Right atrium auricular region (tissue), 2 donors: Measurements from ENCODE around the gene OR2A42. TPM values are rescaled to one million over a fixed set of nuclear protein-coding genes. Genes with fewer than 3 reads are reported as not detected.
"Not testable (repeated sequence)": the region's sequence is repeated elsewhere in the genome, so short reads cannot be mapped to it uniquely, and the experiment has no call there.

ENCODE experiments used
- DNase-seq: peaks from one replicate; pipeline ENCODE4 v3.0.0-alpha.2; 2019; ENCODE audit warnings: low spot score
- H3K27ac ChIP-seq, 2 donors: fragments of 200-600 bp; sonication (generic); 1 replicate in 1 of 2; 2 replicates in 1 of 2; pipeline ENCODE4 v1.5.1; 2016 to 2019
- H3K27me3 ChIP-seq, 2 donors: fragments of 200-600 bp; sonication (generic); one replicate each; pipeline versions ENCODE4 v1.5.1 to v1.6.0; 2017 to 2019
- H3K36me3 ChIP-seq: fragments of 200-600 bp; sonication (generic); one replicate; pipeline ENCODE4 v1.5.1; 2016
- H3K4me1 ChIP-seq, 2 donors: fragments of 200-600 bp; sonication (generic); one replicate each; pipeline versions ENCODE4 v1.5.1 to v1.6.0; 2017 to 2019
- H3K4me3 ChIP-seq, 2 donors: fragments of 200-600 bp; sonication (generic); 1 replicate in 1 of 2; 2 replicates in 1 of 2; pipeline ENCODE4 v1.5.1; 2017 to 2019; ENCODE audit warnings: mild to moderate bottlenecking in 1 of 2, moderate library complexity in 1 of 2
- H3K9me3 ChIP-seq, 2 donors: fragments of 200-600 bp; sonication (generic); one replicate each; pipeline ENCODE4 v1.5.1; 2019
- total RNA-seq, 2 donors: library from RNA; depleted of rRNA; stranded (reverse); fragments of >200 nt; gene quantifications; one replicate each; pipeline ENCODE4 v1.1.0, GENCODE V29; 2016
- TF ChIP-seq, protein P1 (sequence below), 2 donors: fragments of 200-600 bp; sonication (generic); IDR thresholded peaks; one replicate each; pipeline ENCODE4 v1.5.1; 2019; ENCODE audit warnings: antibody characterized with exemption in 2 of 2

Gene OR2A42
- total RNA-seq, 2 donors from 2014 or later: 0.11 to 0.39 TPM

DNA sequence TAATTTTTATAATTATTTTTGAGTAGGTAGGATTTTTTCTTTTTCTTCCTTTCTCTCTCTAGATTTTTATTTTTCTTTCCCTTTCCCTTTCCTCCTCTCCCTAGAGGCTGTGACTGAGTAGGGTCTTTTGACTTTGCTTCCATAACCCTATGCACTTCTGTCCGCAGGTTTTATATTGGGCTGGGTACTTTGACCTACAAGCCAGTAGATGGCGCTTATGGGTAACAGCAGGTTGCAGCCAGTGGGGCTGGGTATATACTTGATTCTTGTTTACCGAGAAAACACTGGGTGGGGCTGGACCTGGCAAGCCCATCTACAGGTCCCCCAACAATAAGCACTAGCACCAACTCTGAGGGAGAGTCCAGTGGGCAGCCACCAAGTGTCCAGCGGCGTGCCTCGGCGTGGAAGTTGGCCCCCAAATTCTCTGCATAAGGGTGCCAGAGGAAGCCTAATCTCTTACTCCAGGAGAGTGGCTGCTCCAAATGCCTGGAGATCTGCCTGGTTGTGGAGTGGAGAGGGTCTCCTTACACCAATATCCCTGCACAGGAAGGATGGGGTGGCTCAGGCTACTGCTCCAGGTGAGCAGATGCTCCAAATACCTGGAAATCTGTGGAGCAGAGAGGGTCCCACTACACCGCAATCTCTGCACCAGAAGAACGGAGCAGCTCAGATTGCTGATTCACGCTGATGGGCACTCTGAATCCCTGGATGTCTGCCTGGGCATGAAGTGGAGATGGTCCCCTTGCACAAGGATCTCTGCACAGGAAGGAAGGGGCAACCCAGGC lies 60.8 kb downstream of the OR2A42 start:
- H3K27ac ChIP-seq, H3K27me3 ChIP-seq, H3K4me1 ChIP-seq, H3K36me3 ChIP-seq, H3K4me3 ChIP-seq, DNase-seq, H3K9me3 ChIP-seq: not testable (repeated sequence)
- TF ChIP-seq, protein P1, sequence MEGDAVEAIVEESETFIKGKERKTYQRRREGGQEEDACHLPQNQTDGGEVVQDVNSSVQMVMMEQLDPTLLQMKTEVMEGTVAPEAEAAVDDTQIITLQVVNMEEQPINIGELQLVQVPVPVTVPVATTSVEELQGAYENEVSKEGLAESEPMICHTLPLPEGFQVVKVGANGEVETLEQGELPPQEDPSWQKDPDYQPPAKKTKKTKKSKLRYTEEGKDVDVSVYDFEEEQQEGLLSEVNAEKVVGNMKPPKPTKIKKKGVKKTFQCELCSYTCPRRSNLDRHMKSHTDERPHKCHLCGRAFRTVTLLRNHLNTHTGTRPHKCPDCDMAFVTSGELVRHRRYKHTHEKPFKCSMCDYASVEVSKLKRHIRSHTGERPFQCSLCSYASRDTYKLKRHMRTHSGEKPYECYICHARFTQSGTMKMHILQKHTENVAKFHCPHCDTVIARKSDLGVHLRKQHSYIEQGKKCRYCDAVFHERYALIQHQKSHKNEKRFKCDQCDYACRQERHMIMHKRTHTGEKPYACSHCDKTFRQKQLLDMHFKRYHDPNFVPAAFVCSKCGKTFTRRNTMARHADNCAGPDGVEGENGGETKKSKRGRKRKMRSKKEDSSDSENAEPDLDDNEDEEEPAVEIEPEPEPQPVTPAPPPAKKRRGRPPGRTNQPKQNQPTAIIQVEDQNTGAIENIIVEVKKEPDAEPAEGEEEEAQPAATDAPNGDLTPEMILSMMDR (IDR thresholded peaks at IDR 0.05): peak in 1 of 2 donors; percentile 55

Other genes starting within 250 kb of the OR2A42 start
- gene OR6B1, start 239.3 kb downstream of the OR2A42 start, total RNA-seq: not detected
- gene OR2A5, start 190.7 kb downstream of the OR2A42 start, total RNA-seq: not detected
- not detected for gene OR2A25, start 169.8 kb downstream of the OR2A42 start, total RNA-seq
- not detected for gene OR2A12, start 153.3 kb downstream of the OR2A42 start, total RNA-seq
- gene OR2A2, start 130.0 kb downstream of the OR2A42 start, total RNA-seq: not detected
- not detected for gene OR2A14, start 116.4 kb downstream of the OR2A42 start, total RNA-seq
- gene CTAGE4, start 56.1 kb downstream of the OR2A42 start, total RNA-seq: under 1 TPM; 0.59 to 0.90 TPM
- 1 to 10 TPM; 1.7 TPM for gene ARHGEF35, start 43.8 kb downstream of the OR2A42 start, total RNA-seq
- 1 to 10 TPM in 1 of 2 donors, under 1 TPM in 1; 0.94 to 2.7 TPM for gene OR2A7, start 25.2 kb upstream of the OR2A42 start, total RNA-seq
- gene CTAGE8, start 29.7 kb upstream of the OR2A42 start, total RNA-seq: 1 to 10 TPM in 1 of 2 donors, not detected in 1; 1.2 TPM
- under 1 TPM in 1 of 2 donors, not detected in 1; 0.28 TPM for gene OR2A1, start 72.8 kb upstream of the OR2A42 start, total RNA-seq
- 1 to 10 TPM; 4.7 to 5.0 TPM for gene ARHGEF5, start 115.8 kb upstream of the OR2A42 start, total RNA-seq
- gene NOBOX, start 164.1 kb upstream of the OR2A42 start, total RNA-seq: not detected